IMR-90 (cell line): ENCODE data around the gene PLCG2. TPM values are rescaled to one million over a fixed set of nuclear protein-coding genes. Genes with fewer than 3 reads are reported as not detected.

Source experiments
- ATAC-seq: fragments of 200-7000 bp; cut with Tn5 transposase; 2 replicates; pipeline ENCODE4 v1.9.1; 2020; ENCODE audit warnings: low read depth, mild to moderate bottlenecking, moderate library complexity
- BruUV-seq: library from RNA; stranded (reverse); fragments of 400-500 nt; replicated peaks from 2 replicates; lab custom pipeline; 2021; lab: Mats Ljungman, UMichigan
- CTCF ChIA-PET: fragments of 300-600 bp; formaldehyde crosslinking; extraction: SDS; loops from one replicate; lab custom pipeline; 2021; ENCODE audit warnings: antibody characterized with exemption; lab: Yijun Ruan, JAX
- POLR2A ChIA-PET: fragments of 300-600 bp; sonication (Branson Sonifier 250); formaldehyde crosslinking; loops from one replicate; lab custom pipeline; 2022; ENCODE audit warnings: antibody characterized with exemption; ENCODE audit not compliant: unreplicated experiment; lab: Charles Lee
- DNase-seq: peaks from one replicate; pipeline ENCODE4 v3.0.0; 2013
- H2AFZ ChIP-seq: replicated peaks from 2 replicates; pipeline ENCODE3; 2013; ENCODE audit warnings: low read length, mild to moderate bottlenecking; ENCODE audit not compliant: poor library complexity
- H2AK5ac ChIP-seq: 2 replicates; pipeline ENCODE4 v1.6.1; 2013; ENCODE audit warnings: low read depth, low read length, inconsistent platforms
- H2AK9ac ChIP-seq: replicated peaks from 2 replicates; pipeline ENCODE3; 2013; ENCODE audit warnings: mild to moderate bottlenecking, low read depth, low read length, moderate library complexity; ENCODE audit not compliant: poor library complexity
- H2BK120ac ChIP-seq: 2 replicates; pipeline ENCODE4 v1.6.1; 2013; ENCODE audit warnings: low read depth, low read length, inconsistent platforms
- H2BK15ac ChIP-seq: 3 replicates; pipeline ENCODE4 v1.6.1; 2013; ENCODE audit warnings: low read depth, low read length, inconsistent platforms
- H2BK20ac ChIP-seq: 2 replicates; pipeline ENCODE4 v1.6.1; 2013; ENCODE audit warnings: low read depth, mild to moderate bottlenecking, inconsistent platforms, low read length, moderate library complexity
- H2BK5ac ChIP-seq: 2 replicates; pipeline ENCODE4 v1.6.1; 2013; ENCODE audit warnings: mild to moderate bottlenecking, low read depth, low read length, inconsistent platforms; ENCODE audit not compliant: poor library complexity, severe bottlenecking
- H3K14ac ChIP-seq: replicated peaks from 2 replicates; pipeline ENCODE4 v1.6.1; 2013; ENCODE audit warnings: low read depth, low read length, inconsistent platforms
- H3K18ac ChIP-seq: 2 replicates; pipeline ENCODE4 v1.6.1; 2013; ENCODE audit warnings: low read depth, low read length, control low read depth
- H3K23ac ChIP-seq: 2 replicates; pipeline ENCODE4 v1.6.1; 2013; ENCODE audit warnings: low read depth, low read length, inconsistent platforms
- H3K27ac ChIP-seq: 2 replicates; pipeline ENCODE4 v1.5.1; 2013; ENCODE audit warnings: mild to moderate bottlenecking, control low read depth, low read length; ENCODE audit not compliant: insufficient read depth
- H3K27me3 ChIP-seq: 2 replicates; pipeline ENCODE4 v1.6.1; 2013; ENCODE audit warnings: low read length; ENCODE audit not compliant: control insufficient read depth, insufficient read depth
- H3K36me3 ChIP-seq: 2 replicates; pipeline ENCODE4 v1.6.1; 2013; ENCODE audit warnings: low read length, mixed read lengths; ENCODE audit not compliant: control insufficient read depth, insufficient read depth
- H3K4ac ChIP-seq: 2 replicates; pipeline ENCODE4 v1.6.1; 2013; ENCODE audit warnings: low read depth, low read length, inconsistent platforms
- H3K4me1 ChIP-seq: 2 replicates; pipeline ENCODE4 v1.6.1; 2013; ENCODE audit warnings: low read length, mixed read lengths; ENCODE audit not compliant: control insufficient read depth, insufficient read depth
- H3K4me2 ChIP-seq: 2 replicates; pipeline ENCODE4 v1.6.1; 2013; ENCODE audit warnings: low read depth, mild to moderate bottlenecking, control low read depth, low read length, moderate library complexity
- H3K4me3 ChIP-seq: 2 replicates; pipeline ENCODE4 v1.5.1; 2013; ENCODE audit warnings: low read depth, mild to moderate bottlenecking, control low read depth, low read length, moderate library complexity; ENCODE audit not compliant: insufficient read depth
- H3K56ac ChIP-seq: 2 replicates; pipeline ENCODE4 v1.6.1; 2013; ENCODE audit warnings: low read length, inconsistent platforms; ENCODE audit not compliant: insufficient read depth; ENCODE audit errors: extremely low read depth
- H3K79me1 ChIP-seq, 2 experiments: 2 replicates each; pipeline ENCODE4 v1.6.1; 2013; ENCODE audit warnings: low read length in 2 of 2, inconsistent platforms in 1 of 2, low read depth in 1 of 2
- H3K9ac ChIP-seq: 2 replicates; pipeline ENCODE4 v1.6.1; 2013; ENCODE audit warnings: low read depth, low read length, control low read depth
- H3K9me1 ChIP-seq: 2 replicates; pipeline ENCODE4 v1.6.1; 2013; ENCODE audit warnings: low read length, inconsistent platforms; ENCODE audit not compliant: insufficient read depth
- H3K9me3 ChIP-seq: 2 replicates; pipeline ENCODE4 v1.6.1; 2013; ENCODE audit warnings: low read length; ENCODE audit not compliant: control insufficient read depth, insufficient read depth
- H4K20me1 ChIP-seq: 2 replicates; pipeline ENCODE4 v1.6.1; 2013; ENCODE audit warnings: low read length, inconsistent platforms; ENCODE audit not compliant: insufficient read depth
- H4K5ac ChIP-seq: 2 replicates; pipeline ENCODE4 v1.6.1; 2013; ENCODE audit warnings: mild to moderate bottlenecking, low read depth, low read length, control low read depth
- H4K8ac ChIP-seq, 2 experiments: 2 replicates each; pipeline ENCODE4 v1.6.1; 2013; ENCODE audit warnings: low read depth in 2 of 2, low read length in 2 of 2, control low read depth in 1 of 2, inconsistent platforms in 1 of 2
- H4K91ac ChIP-seq: 2 replicates; pipeline ENCODE4 v1.6.1; 2013; ENCODE audit warnings: low read depth, low read length, inconsistent platforms; ENCODE audit not compliant: insufficient read depth
- BHLHE40 ChIP-seq: fragments of 150-350 bp; IDR thresholded peaks from 2 replicates; pipeline ENCODE4 v1.6.1; 2016; ENCODE audit warnings: mild to moderate bottlenecking, low read depth, low read length
- CTCF ChIP-seq: conservative IDR thresholded peaks from 2 replicates; pipeline ENCODE4 v1.5.1; 2012; ENCODE audit warnings: mild to moderate bottlenecking, low read depth, low read length, improper control_type of control experiment
- ELK1 ChIP-seq: fragments of 150-350 bp; IDR thresholded peaks from 2 replicates; pipeline ENCODE4 v1.6.1; 2016; ENCODE audit warnings: low read depth, mild to moderate bottlenecking, low read length, moderate library complexity, borderline replicate concordance
- FOS ChIP-seq: fragments of 150-350 bp; IDR thresholded peaks from 2 replicates; pipeline ENCODE4 v1.6.1; 2016; ENCODE audit warnings: low read depth, low read length
- MAZ ChIP-seq: IDR thresholded peaks from 2 replicates; pipeline ENCODE4 v1.6.1; 2012; ENCODE audit warnings: low read depth, mild to moderate bottlenecking, low read length, improper control_type of control experiment, moderate library complexity, borderline replicate concordance
- RAD21 ChIP-seq: IDR thresholded peaks from 2 replicates; pipeline ENCODE4 v1.6.1; 2012; ENCODE audit warnings: low read length, improper control_type of control experiment
- RFX5 ChIP-seq: IDR thresholded peaks from 2 replicates; pipeline ENCODE4 v1.8.0; 2012; ENCODE audit warnings: low read depth, mild to moderate bottlenecking, low read length, moderate library complexity
- WGBS, 2 experiments: methylation state at CpG; one replicate each; pipeline versions ENCODE4 v1.1.5 to v1.1.7; 2013; ENCODE audit warnings: missing lambda C conversion rate in 2 of 2; ENCODE audit not compliant: insufficient read length in 1 of 2; ENCODE audit errors: extremely low coverage in 2 of 2; 5-methylcytosine and 5-hydroxymethylcytosine counted together
- dilution Hi-C: fragments of 300-500 bp; cut with HindIII; formaldehyde crosslinking; loops from one replicate; pipeline ENCODE4 v1.14.3; 2018; ENCODE audit warnings: low sequenced_read_pairs; ENCODE audit not compliant: unreplicated experiment
- in situ Hi-C: fragments of 300-500 bp; cut with MboI; formaldehyde crosslinking; loops from 3 replicates; pipeline ENCODE4 v1.14.3; 2019; ENCODE audit warnings: low sequenced_read_pairs, inconsistent platforms, mixed read lengths
- intact Hi-C: fragments of 100-400 bp; cut with micrococcal nuclease; formaldehyde crosslinking; loops from 2 replicates; pipeline ENCODE4 v1.10.0; 2022
- polyA plus RNA-seq, 3 experiments: library from polyadenylated mRNA; depleted of rRNA; stranded (reverse); fragments of >200 nt; gene quantifications; 2 replicates each; pipeline ENCODE4 v1.2.3, GENCODE V29; 2012; ENCODE audit warnings: low replicate concordance in 1 of 3
- total RNA-seq: library from RNA; depleted of rRNA; stranded (reverse); fragments of >200 nt; gene quantifications from 2 replicates; pipeline ENCODE4 v1.2.3, GENCODE V29; 2012

Gene PLCG2
- total and polyA plus RNA-seq, 2 of the 4 experiments (the other 2 are of a cell fraction): 0.14 to 0.18 TPM

- Histone ChIP-seq H3K4me1 (no peaks in the 10 kb centered on the region), H3K9me3 (no peaks in the 10 kb centered on the region), H3K23ac (no peak overlapping the region), H3K4ac (no peak overlapping the region), H2BK5ac (no peak overlapping the region), H3K9me1 (no peaks in the 10 kb centered on the region), H4K20me1 (no peaks in the 10 kb centered on the region), H4K5ac (no peak overlapping the region), H4K8ac (no peak overlapping the region), H3K56ac (no peak overlapping the region), H2AK9ac (no peak overlapping the region), H3K27me3 (no peaks in the 10 kb centered on the region; the same call in 1 of the 2 replicates), H3K4me2 (no peak overlapping the region), H3K36me3 (no peaks in the 10 kb centered on the region), H4K91ac (no peak overlapping the region), H3K18ac (no peak overlapping the region), H3K27ac (no peak overlapping the region), H2BK20ac (no peak overlapping the region), H2AK5ac (no peak overlapping the region), H3K79me1 (no peaks in the 10 kb centered on the region), H2AFZ (no peak overlapping the region), H3K14ac (no peak overlapping the region), H3K4me3 (no peak overlapping the region), H2BK120ac (no peak overlapping the region), H2BK15ac (no peak overlapping the region), H3K9ac (no peak overlapping the region)
- BruUV-seq: no TSS peak
- in situ Hi-C loops: no loop called here
- CTCF ChIA-PET: no interaction called here
- TF ChIP-seq BHLHE40 (no peak), FOS (no peak), MAZ (no peak), RFX5 (no peak), CTCF (no peak), ELK1 (no peak), RAD21 (no peak)
- intact Hi-C loops: no loop called here
- POLR2A ChIA-PET: no interaction called here
- no CpG with 5 or more reads among the region's 12 CpGs for WGBS, 2 experiments
- DNase-seq: no peak
- ATAC-seq: no peak
- dilution Hi-C loops: no loop called here
Measured at GRCh38 chr16:81836279-81837054, 57.4 kb downstream of the PLCG2 start.
